SK-N-SH (cell line): Measurements from ENCODE around the gene LDLRAD1. TPM values are rescaled to one million over a fixed set of nuclear protein-coding genes. Genes with fewer than 3 reads are reported as not detected.
"Not testable (repeated sequence)": the region's sequence is repeated elsewhere in the genome, so short reads cannot be mapped to it uniquely, and the experiment has no call there.

Source experiments
- CTCF ChIA-PET: fragments of 300-600, 350-600 bp; formaldehyde crosslinking; extraction: SDS; loops from one replicate; lab custom pipeline; 2021; lab: Yijun Ruan, JAX
- POLR2A ChIA-PET: fragments of 350-600 bp; sonication (Branson Sonifier 250); formaldehyde crosslinking; extraction: SDS; loops from one replicate; lab custom pipeline; 2020; ENCODE audit warnings: antibody characterized with exemption, inconsistent platforms; lab: Yijun Ruan, JAX
- DNase-seq: peaks from one replicate; pipeline ENCODE4 v3.0.0; 2012
- H2AFZ ChIP-seq: fragments of 200-600 bp; sonication (generic); 2 replicates; pipeline ENCODE4 v1.8.1; 2016; ENCODE audit warnings: antibody characterized with exemption, mild to moderate bottlenecking, low read depth
- H3F3A ChIP-seq: fragments of 200-600 bp; sonication (generic); replicated peaks from 2 replicates; pipeline ENCODE3; 2016; ENCODE audit warnings: antibody characterized with exemption, mild to moderate bottlenecking; ENCODE audit not compliant: insufficient read depth
- H3K27ac ChIP-seq, 2 experiments: fragments of 200-500 bp in 1 of 2; fragments of 200-600 bp in 1 of 2; sonication (Bioruptor generic) in 1 of 2; sonication (generic), shearing (Covaris generic) in 1 of 2; 2 replicates each; pipeline versions ENCODE4 v1.5.1 to v1.6.1; 2014 to 2016; ENCODE audit warnings: low read depth in 2 of 2, inconsistent platforms in 1 of 2, low read length in 1 of 2, mild to moderate bottlenecking in 1 of 2, mixed read lengths in 1 of 2
- H3K27me3 ChIP-seq: fragments of 200-600 bp; sonication (generic), shearing (Covaris generic); 2 replicates; pipeline ENCODE4 v1.6.1; 2016; ENCODE audit warnings: mixed run types; ENCODE audit not compliant: insufficient read depth
- H3K36me3 ChIP-seq, 2 experiments: fragments of 200-500 bp in 1 of 2; fragments of 200-600 bp in 1 of 2; sonication (Bioruptor generic) in 1 of 2; sonication (generic) in 1 of 2; replicated peaks in 1 of 2; 2 replicates each; pipeline versions ENCODE3 to v1.5.1; 2014 to 2016; ENCODE audit warnings: low read length in 1 of 2, mild to moderate bottlenecking in 1 of 2; ENCODE audit not compliant: insufficient read depth in 2 of 2, control insufficient read depth in 1 of 2
- H3K4me1 ChIP-seq, 2 experiments: fragments of 200-500 bp in 1 of 2; fragments of 200-600 bp in 1 of 2; sonication (Bioruptor generic) in 1 of 2; sonication (generic), shearing (Covaris generic) in 1 of 2; 2 replicates each; pipeline versions ENCODE4 v1.5.1 to v1.6.1; 2014 to 2016; ENCODE audit warnings: low read depth in 1 of 2, low read length in 1 of 2, mixed run types in 1 of 2; ENCODE audit not compliant: insufficient read depth in 2 of 2, control insufficient read depth in 1 of 2
- H3K4me2 ChIP-seq: fragments of 200-600 bp; sonication (generic), shearing (Covaris generic); 2 replicates; pipeline ENCODE4 v1.6.1; 2017; ENCODE audit warnings: mixed run types
- H3K4me3 ChIP-seq, 2 experiments: fragments of 200-500 bp in 1 of 2; fragments of 200-600 bp in 1 of 2; sonication (Bioruptor generic) in 1 of 2; sonication (generic), shearing (Covaris generic) in 1 of 2; 2 replicates each; pipeline versions ENCODE4 v1.5.1 to v1.8.1; 2014 to 2016; ENCODE audit warnings: low read depth in 2 of 2, inconsistent platforms in 1 of 2, low read length in 1 of 2, mild to moderate bottlenecking in 1 of 2, mixed read lengths in 1 of 2, moderate library complexity in 1 of 2
- H3K79me2 ChIP-seq: fragments of 200-600 bp; sonication (generic); 2 replicates; pipeline ENCODE4 v1.8.1; 2017; ENCODE audit warnings: mild to moderate bottlenecking; ENCODE audit not compliant: insufficient read depth
- H3K9ac ChIP-seq: fragments of 200-600 bp; sonication (generic); 2 replicates; pipeline ENCODE4 v1.6.1; 2017; ENCODE audit warnings: mixed run types
- H3K9me2 ChIP-seq: fragments of 200-600 bp; sonication (generic); 2 replicates; pipeline ENCODE4 v1.6.1; 2017; ENCODE audit warnings: mixed run types
- H3K9me3 ChIP-seq: fragments of 200-600 bp; sonication (generic); 2 replicates; pipeline ENCODE4 v1.6.1; 2017; ENCODE audit warnings: mixed run types, mild to moderate bottlenecking, moderate library complexity
- H4K20me1 ChIP-seq: fragments of 200-600 bp; sonication (generic); 2 replicates; pipeline ENCODE4 v1.6.1; 2017; ENCODE audit warnings: mild to moderate bottlenecking, mixed run types; ENCODE audit not compliant: insufficient read depth
- CHD2 ChIP-seq: fragments of 150-350 bp; IDR thresholded peaks from 2 replicates; pipeline ENCODE4 v1.6.1; 2018; ENCODE audit warnings: low read length; ENCODE audit not compliant: partially characterized antibody
- EZH2phosphoT487 ChIP-seq: fragments of 200-600 bp; sonication (generic); IDR thresholded peaks from 2 replicates; pipeline ENCODE4 v1.6.1; 2017; ENCODE audit warnings: low read depth, mixed run types, mild to moderate bottlenecking, antibody characterized with exemption, moderate library complexity, borderline replicate concordance
- FOSL2 ChIP-seq: IDR thresholded peaks from 2 replicates; pipeline ENCODE4 v1.4.0; 2012; ENCODE audit warnings: low read depth, mild to moderate bottlenecking, moderate library complexity, borderline replicate concordance
- GABPA ChIP-seq: IDR thresholded peaks from 2 replicates; pipeline ENCODE4 v1.4.0; 2012; ENCODE audit warnings: low read depth, mild to moderate bottlenecking
- JUND ChIP-seq: IDR thresholded peaks from 2 replicates; pipeline ENCODE4 v1.4.0; 2012
- MXI1 ChIP-seq: IDR thresholded peaks from 2 replicates; pipeline ENCODE4 v1.6.1; 2012; ENCODE audit warnings: mild to moderate bottlenecking, low read depth, low read length, improper control_type of control experiment
- NFIC ChIP-seq: IDR thresholded peaks from 2 replicates; pipeline ENCODE4 v1.4.0; 2012; ENCODE audit warnings: borderline replicate concordance
- POLR2AphosphoS5 ChIP-seq: IDR thresholded peaks from 2 replicates; pipeline ENCODE4 v1.6.1; 2012; ENCODE audit warnings: low read depth, low read length
- SIN3A ChIP-seq: IDR thresholded peaks from 2 replicates; pipeline ENCODE4 v1.6.1; 2012; ENCODE audit warnings: low read depth, mild to moderate bottlenecking, low read length, moderate library complexity, borderline replicate concordance
- WGBS: methylation state at CpG from one replicate; pipeline ENCODE4 v1.1.6; 2017; ENCODE audit warnings: low lambda C conversion rate; 5-methylcytosine and 5-hydroxymethylcytosine counted together
- polyA plus RNA-seq, 3 experiments: library from polyadenylated mRNA; depleted of rRNA; stranded (reverse); fragments of >200 nt; gene quantifications; 2 replicates each; pipeline ENCODE4 v1.2.3, GENCODE V29; 2012

LDLRAD1 gene
- polyA plus RNA-seq, 1 of the 3 experiments (the other 2 are of a cell fraction) = not detected

GRCh38 chr1:54052431-54052933 lies 34.5 kb upstream of the LDLRAD1 start:
- Histone ChIP-seq H4K20me1 (peaks cover 4% of the 10 kb centered on the region), H3F3A (no peaks in the 10 kb centered on the region), H3K27ac (peak overlapping the region; percentile 76 to 83), H3K9me2 (no peaks in the 10 kb centered on the region), H3K36me3 (no peaks in the 10 kb centered on the region), H3K9ac (peak overlapping the region; percentile 92), H3K27me3 (no peaks in the 10 kb centered on the region), H3K4me3 (peak overlapping the region; percentile 67 to 79), H3K4me2 (peak overlapping the region; percentile 80), H2AFZ (peak overlapping the region; percentile 72), H3K9me3 (no peaks in the 10 kb centered on the region), H3K79me2 (peaks cover 58% of the 10 kb centered on the region), H3K4me1 (peaks cover 0 to 6% of the 10 kb centered on the region in 2 experiments; a peak in 3 of 4 replicates)
- TF ChIP-seq MXI1 (peak; percentile 57; the same call in 1 of the 2 replicates), EZH2phosphoT487 (no peak), FOSL2 (no peak), NFIC (no peak), GABPA (peak; percentile 44; the same call in 1 of the 2 replicates)
- ChIA-PET CTCF (interaction anchor here (0.8 to 1.9 kb wide), 3 partner anchors 9 to 191 kb away, joined by 3 to 7 read pairs (median 3); no protein-coding TSS in a partner anchor), POLR2A (interaction anchor here (0.6 to 1.7 kb wide), 4 partner anchors 16 to 711 kb away, joined by 3 to 4 read pairs (median 4); partner anchors contain the start of genes ACOT11, IFT25 and PARS2)
- 1% methylated on average over 20 of the region's 23 CpGs for WGBS
- DNase-seq = peak; percentile 64

- TF ChIP-seq CHD2 = no peak
- TF ChIP-seq JUND = no peak
- peak; percentile 7; the same call in 1 of the 2 replicates for TF ChIP-seq SIN3A
- no peak for TF ChIP-seq POLR2AphosphoS5
- DNase-seq = peak; percentile 22
- peaks cover 4% of the 10 kb centered on the region for H4K20me1 ChIP-seq
- 5% methylated on average over 8 of the region's 8 CpGs for WGBS
- ChIA-PET CTCF (interaction anchor here (0.8 to 1.9 kb wide), 3 partner anchors 9 to 191 kb away, joined by 3 to 7 read pairs (median 3); no protein-coding TSS in a partner anchor), POLR2A (interaction anchor here (0.9 to 1.7 kb wide), 4 partner anchors 85 to 712 kb away, joined by 3 to 4 read pairs (median 4); partner anchors contain the start of genes ACOT11, IFT25 and PARS2)
- H3F3A ChIP-seq = peaks cover under 1% of the 10 kb centered on the region
- peaks cover 62% of the 10 kb centered on the region for H3K79me2 ChIP-seq
- H3K27ac ChIP-seq = peak overlapping the region; percentile 76 to 83
- peaks cover 0 to 9% of the 10 kb centered on the region in 2 experiments; a peak in 3 of 4 replicates for H3K4me1 ChIP-seq
- no peaks in the 10 kb centered on the region for H3K9me2 ChIP-seq
- H3K36me3 ChIP-seq = no peaks in the 10 kb centered on the region
- no peaks in the 10 kb centered on the region for H3K9me3 ChIP-seq
- peak overlapping the region; percentile 92; the same call in 1 of the 2 replicates for H3K9ac ChIP-seq
- H3K4me2 ChIP-seq = peak overlapping the region; percentile 80
- no peaks in the 10 kb centered on the region for H3K27me3 ChIP-seq
- peak overlapping the region; percentile 67 to 79 for H3K4me3 ChIP-seq
- H2AFZ ChIP-seq = peak overlapping the region; percentile 72
Observed at GRCh38 chr1:54051933-54052430, 34.0 kb upstream of the LDLRAD1 start.

DNA sequence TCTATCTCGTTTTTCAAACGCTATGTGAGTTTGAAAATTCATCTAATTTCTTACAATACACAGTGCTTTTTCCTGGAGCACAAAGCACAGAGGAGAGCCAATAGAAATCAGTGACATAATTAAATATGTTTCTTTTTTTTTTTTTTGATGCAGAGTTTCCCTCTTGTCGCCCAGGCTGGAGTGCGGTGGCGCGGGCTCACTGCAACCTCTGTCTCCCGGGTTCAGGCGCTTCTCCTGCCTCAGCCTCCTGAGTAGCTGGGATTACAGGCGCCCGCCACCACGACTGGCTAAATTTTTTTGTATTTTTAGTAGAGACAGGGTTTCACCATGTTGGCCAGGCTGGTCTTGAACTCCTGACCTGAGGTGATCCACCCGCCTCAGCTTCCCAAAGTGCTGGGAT lies 32.4 kb upstream of the LDLRAD1 start:
- H3K27ac ChIP-seq, H3K36me3 ChIP-seq, H3F3A ChIP-seq, POLR2A ChIA-PET, H3K9me3 ChIP-seq, H2AFZ ChIP-seq, H3K9me2 ChIP-seq, H3K9ac ChIP-seq, DNase-seq, CTCF ChIA-PET, H3K27me3 ChIP-seq, H3K4me2 ChIP-seq, H3K4me3 ChIP-seq: not testable (repeated sequence)
- peaks cover 12% of the 10 kb centered on the region for H4K20me1 ChIP-seq
- peaks cover 70% of the 10 kb centered on the region for H3K79me2 ChIP-seq
- WGBS = 99% methylated on average over 12 of the region's 12 CpGs
- H3K4me1 ChIP-seq = peaks cover 0 to 13% of the 10 kb centered on the region in 2 experiments; a peak in 3 of 4 replicates
